ENCODE data around the gene MEIOB. TPM values are rescaled to one million over a fixed set of nuclear protein-coding genes. Genes with fewer than 3 reads are reported as not detected.

MEIOB gene
- total RNA-seq, 1 donor from 2014 or later, result 2.4 TPM

GRCh38 chr16:1786242-1787055 is 85.5 kb downstream of the MEIOB start:
- Mint-ChIP-seq H3K4me3 (ENCODE audit: unreplicated experiment) (no peak overlapping the region), H3K27me3 (ENCODE audit: unreplicated experiment) (peaks cover 12% of the 10 kb centered on the region), H3K36me3 (ENCODE audit: unreplicated experiment) (no peaks in the 10 kb centered on the region), H3K27ac (ENCODE audit: unreplicated experiment) (no peak overlapping the region), H3K9me3 (ENCODE audit: unreplicated experiment) (peaks cover 3% of the 10 kb centered on the region), H3K4me1 (ENCODE audit: low read depth, unreplicated experiment) (no peaks in the 10 kb centered on the region)
- peak; percentile 22 for DNase-seq
- no peak for TF ChIP-seq CTCF (IDR thresholded peaks at IDR 0.05; ENCODE audit: partially characterized antibody, unreplicated experiment)

GRCh38 chr16:1785846-1786170 is 86.2 kb downstream of the MEIOB start:
- peaks cover 2% of the 10 kb centered on the region for H3K4me1 Mint-ChIP-seq (ENCODE audit: low read depth, unreplicated experiment)
- peaks cover 15% of the 10 kb centered on the region for H3K27me3 Mint-ChIP-seq (ENCODE audit: unreplicated experiment)
- no peak for TF ChIP-seq CTCF (IDR thresholded peaks at IDR 0.05; ENCODE audit: partially characterized antibody, unreplicated experiment)
- no peak for DNase-seq
- no peak overlapping the region for H3K27ac Mint-ChIP-seq (ENCODE audit: unreplicated experiment)
- no peaks in the 10 kb centered on the region for H3K36me3 Mint-ChIP-seq (ENCODE audit: unreplicated experiment)
- H3K4me3 Mint-ChIP-seq (ENCODE audit: unreplicated experiment), result no peak overlapping the region
- peaks cover 3% of the 10 kb centered on the region for H3K9me3 Mint-ChIP-seq (ENCODE audit: unreplicated experiment)

GRCh38 chr16:1784977-1785845 is 86.8 kb downstream of the MEIOB start:
- TF ChIP-seq CTCF (IDR thresholded peaks at IDR 0.05; ENCODE audit: partially characterized antibody, unreplicated experiment), result no peak
- DNase-seq, result no peak
- peaks cover 15% of the 10 kb centered on the region for H3K27me3 Mint-ChIP-seq (ENCODE audit: unreplicated experiment)
- H3K9me3 Mint-ChIP-seq (ENCODE audit: unreplicated experiment), result peaks cover 5% of the 10 kb centered on the region
- H3K4me1 Mint-ChIP-seq (ENCODE audit: low read depth, unreplicated experiment), result peaks cover 2% of the 10 kb centered on the region
- H3K4me3 Mint-ChIP-seq (ENCODE audit: unreplicated experiment), result no peak overlapping the region
- no peak overlapping the region for H3K27ac Mint-ChIP-seq (ENCODE audit: unreplicated experiment)
- H3K36me3 Mint-ChIP-seq (ENCODE audit: unreplicated experiment), result no peaks in the 10 kb centered on the region

Other genes with a start within 250 kb of the MEIOB start
- gene JPT2, start 193.9 kb downstream of the MEIOB start, total RNA-seq (ENCODE audit: unreplicated experiment), result 72.9 TPM
- 281 TPM for gene MAPK8IP3, start 166.0 kb downstream of the MEIOB start, total RNA-seq (ENCODE audit: unreplicated experiment)
- gene NME3, start 100.6 kb downstream of the MEIOB start, total RNA-seq (ENCODE audit: unreplicated experiment), result 79.1 TPM
- gene EME2, start 99.4 kb downstream of the MEIOB start, total RNA-seq (ENCODE audit: unreplicated experiment), result 68.7 TPM
- gene MRPS34, start 99.0 kb downstream of the MEIOB start, total RNA-seq (ENCODE audit: unreplicated experiment), result 75.1 TPM
- gene SPSB3, start 89.6 kb downstream of the MEIOB start, total RNA-seq (ENCODE audit: unreplicated experiment), result 80.4 TPM
- 66.1 TPM for gene NUBP2, start 89.2 kb downstream of the MEIOB start, total RNA-seq (ENCODE audit: unreplicated experiment)
- 0.39 TPM for gene IGFALS, start 78.5 kb downstream of the MEIOB start, total RNA-seq (ENCODE audit: unreplicated experiment)
- gene HAGH, start 45.3 kb downstream of the MEIOB start, total RNA-seq (ENCODE audit: unreplicated experiment), result 99.6 TPM
- 26.5 TPM for gene FAHD1, start 45.0 kb downstream of the MEIOB start, total RNA-seq (ENCODE audit: unreplicated experiment)
- 7.8 TPM for gene HS3ST6, start 46.3 kb upstream of the MEIOB start, total RNA-seq (ENCODE audit: unreplicated experiment)
- 50.9 TPM for gene MSRB1, start 71.0 kb upstream of the MEIOB start, total RNA-seq (ENCODE audit: unreplicated experiment)
- gene RPL3L, start 82.5 kb upstream of the MEIOB start, total RNA-seq (ENCODE audit: unreplicated experiment), result not detected
- 302 TPM for gene NDUFB10, start 87.4 kb upstream of the MEIOB start, total RNA-seq (ENCODE audit: unreplicated experiment)
- 1,772 TPM for gene RPS2, start 92.7 kb upstream of the MEIOB start, total RNA-seq (ENCODE audit: unreplicated experiment)
- not detected for gene RNF151, start 94.7 kb upstream of the MEIOB start, total RNA-seq (ENCODE audit: unreplicated experiment)
- gene TBL3, start 99.9 kb upstream of the MEIOB start, total RNA-seq (ENCODE audit: unreplicated experiment), result 26.8 TPM
- 1.3 TPM for gene NOXO1, start 109.3 kb upstream of the MEIOB start, total RNA-seq (ENCODE audit: unreplicated experiment)
- gene GFER, start 112.0 kb upstream of the MEIOB start, total RNA-seq (ENCODE audit: unreplicated experiment), result 26.0 TPM
- 45.7 TPM for gene SYNGR3, start 117.8 kb upstream of the MEIOB start, total RNA-seq (ENCODE audit: unreplicated experiment)
- gene ZNF598, start 137.7 kb upstream of the MEIOB start, total RNA-seq (ENCODE audit: unreplicated experiment), result 90.4 TPM
- 0.91 TPM for gene NPW, start 147.6 kb upstream of the MEIOB start, total RNA-seq (ENCODE audit: unreplicated experiment)
- 22.3 TPM for gene NHERF2, start 154.7 kb upstream of the MEIOB start, total RNA-seq (ENCODE audit: unreplicated experiment)
- 194 TPM for gene NTHL1, start 175.7 kb upstream of the MEIOB start, total RNA-seq (ENCODE audit: unreplicated experiment)
- 215 TPM for gene TSC2, start 175.8 kb upstream of the MEIOB start, total RNA-seq (ENCODE audit: unreplicated experiment)